LNCAP (cell line): ENCODE data around the gene SMOC2.

Source experiments
- TF ChIP-seq, protein P1 (sequence below): fragments of 450-650 bp; IDR thresholded peaks from 2 replicates; pipeline ENCODE4 v1.5.1; 2017; ENCODE audit warnings: mild to moderate bottlenecking

Gene SMOC2

DNA sequence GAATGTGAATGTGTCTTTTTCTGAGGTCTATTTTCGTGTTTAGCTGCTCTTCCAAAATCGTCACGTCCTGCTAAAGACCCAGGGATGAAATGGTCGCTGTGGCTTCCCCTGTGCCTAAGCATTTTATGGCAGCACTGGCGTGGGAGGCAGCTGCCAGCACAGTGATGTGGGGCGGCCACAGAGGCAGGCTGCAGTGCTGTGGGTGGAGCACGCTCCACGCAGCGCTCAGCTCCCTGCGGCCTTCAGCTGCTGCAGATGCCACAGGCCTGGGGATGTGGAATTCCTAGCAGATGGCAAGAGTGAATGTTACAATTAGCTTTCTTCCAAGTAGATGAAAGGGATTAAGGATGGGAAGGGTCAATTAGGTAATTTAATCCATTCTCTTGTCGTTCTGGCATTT lies 242.6 kb downstream of the SMOC2 start:
- TF ChIP-seq, protein P1, sequence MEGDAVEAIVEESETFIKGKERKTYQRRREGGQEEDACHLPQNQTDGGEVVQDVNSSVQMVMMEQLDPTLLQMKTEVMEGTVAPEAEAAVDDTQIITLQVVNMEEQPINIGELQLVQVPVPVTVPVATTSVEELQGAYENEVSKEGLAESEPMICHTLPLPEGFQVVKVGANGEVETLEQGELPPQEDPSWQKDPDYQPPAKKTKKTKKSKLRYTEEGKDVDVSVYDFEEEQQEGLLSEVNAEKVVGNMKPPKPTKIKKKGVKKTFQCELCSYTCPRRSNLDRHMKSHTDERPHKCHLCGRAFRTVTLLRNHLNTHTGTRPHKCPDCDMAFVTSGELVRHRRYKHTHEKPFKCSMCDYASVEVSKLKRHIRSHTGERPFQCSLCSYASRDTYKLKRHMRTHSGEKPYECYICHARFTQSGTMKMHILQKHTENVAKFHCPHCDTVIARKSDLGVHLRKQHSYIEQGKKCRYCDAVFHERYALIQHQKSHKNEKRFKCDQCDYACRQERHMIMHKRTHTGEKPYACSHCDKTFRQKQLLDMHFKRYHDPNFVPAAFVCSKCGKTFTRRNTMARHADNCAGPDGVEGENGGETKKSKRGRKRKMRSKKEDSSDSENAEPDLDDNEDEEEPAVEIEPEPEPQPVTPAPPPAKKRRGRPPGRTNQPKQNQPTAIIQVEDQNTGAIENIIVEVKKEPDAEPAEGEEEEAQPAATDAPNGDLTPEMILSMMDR: no peak

DNA sequence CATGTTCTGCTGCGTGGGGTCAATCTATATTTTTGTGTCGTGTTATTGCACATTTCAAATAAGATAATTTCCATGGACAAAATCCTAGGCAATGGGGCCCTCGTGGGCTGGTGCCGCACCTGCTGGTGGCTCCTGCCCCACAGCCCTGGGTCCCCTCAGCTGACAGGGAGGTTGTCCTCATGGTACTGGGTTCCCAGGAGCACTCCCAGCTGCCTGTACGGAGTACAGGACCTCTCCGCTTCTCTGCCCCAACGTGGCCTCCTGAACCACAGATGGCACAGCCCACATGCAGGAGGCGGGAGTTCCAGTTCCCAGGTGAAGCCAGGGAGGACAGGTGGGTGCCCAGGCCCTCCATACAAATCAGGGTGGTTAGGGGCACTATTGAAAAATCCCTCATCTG lies 243.5 kb downstream of the SMOC2 start:
- TF ChIP-seq, protein P1: no peak

DNA sequence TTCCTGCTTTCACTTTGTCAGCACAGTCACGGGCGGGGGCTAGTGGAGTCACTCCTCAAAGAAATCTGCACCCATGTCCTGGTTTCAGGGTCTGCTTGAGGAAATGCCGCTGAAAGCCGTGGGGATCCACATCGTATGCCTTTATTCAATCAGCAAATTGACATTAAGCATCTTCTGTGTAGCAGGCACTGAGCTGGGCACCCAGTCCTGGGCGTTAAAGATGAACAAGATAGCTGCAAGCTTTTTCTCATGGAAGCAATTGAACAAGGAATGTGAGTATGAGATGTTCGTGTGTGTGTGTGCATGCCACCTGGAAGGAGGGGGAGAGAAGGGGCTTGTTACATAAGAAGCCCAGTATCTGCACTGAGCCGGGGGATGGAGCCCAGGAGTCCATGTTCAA lies 243.9 kb downstream of the SMOC2 start:
- TF ChIP-seq, protein P1: no peak

DNA sequence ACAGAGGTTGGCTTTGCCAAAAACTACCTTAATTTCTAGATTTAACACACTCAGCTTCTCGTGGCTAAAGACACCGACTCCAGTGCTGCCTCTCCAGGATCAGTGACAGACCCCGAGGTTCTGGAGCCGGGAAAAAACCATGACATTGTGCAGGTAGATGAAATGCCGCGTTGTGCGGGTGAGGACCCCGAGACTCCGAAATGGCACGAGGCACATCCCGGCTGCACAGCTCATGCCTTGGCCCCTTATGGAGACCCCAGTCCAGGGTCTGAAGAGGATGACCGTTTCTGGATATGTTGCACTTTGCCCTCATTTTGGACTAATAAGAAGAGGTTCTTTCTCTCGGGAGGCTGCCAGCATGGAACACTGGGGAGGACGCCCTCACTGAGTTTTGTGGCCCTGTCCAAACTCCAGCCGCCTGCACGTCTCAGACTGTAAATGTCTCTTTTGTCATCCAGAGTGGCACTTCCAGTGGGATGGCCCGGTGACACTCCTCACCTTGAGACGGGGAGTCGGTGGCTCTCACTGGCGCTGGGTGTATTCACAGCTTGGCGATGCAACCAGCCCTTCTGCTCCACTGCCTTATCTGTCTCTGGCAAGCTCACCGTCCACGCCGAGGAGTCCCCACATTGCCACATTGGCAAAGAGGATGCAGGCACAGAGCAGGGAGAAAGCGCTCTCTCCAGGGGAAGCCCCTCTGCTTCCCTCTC lies 245.2 kb downstream of the SMOC2 start:
- TF ChIP-seq, protein P1: no peak

DNA sequence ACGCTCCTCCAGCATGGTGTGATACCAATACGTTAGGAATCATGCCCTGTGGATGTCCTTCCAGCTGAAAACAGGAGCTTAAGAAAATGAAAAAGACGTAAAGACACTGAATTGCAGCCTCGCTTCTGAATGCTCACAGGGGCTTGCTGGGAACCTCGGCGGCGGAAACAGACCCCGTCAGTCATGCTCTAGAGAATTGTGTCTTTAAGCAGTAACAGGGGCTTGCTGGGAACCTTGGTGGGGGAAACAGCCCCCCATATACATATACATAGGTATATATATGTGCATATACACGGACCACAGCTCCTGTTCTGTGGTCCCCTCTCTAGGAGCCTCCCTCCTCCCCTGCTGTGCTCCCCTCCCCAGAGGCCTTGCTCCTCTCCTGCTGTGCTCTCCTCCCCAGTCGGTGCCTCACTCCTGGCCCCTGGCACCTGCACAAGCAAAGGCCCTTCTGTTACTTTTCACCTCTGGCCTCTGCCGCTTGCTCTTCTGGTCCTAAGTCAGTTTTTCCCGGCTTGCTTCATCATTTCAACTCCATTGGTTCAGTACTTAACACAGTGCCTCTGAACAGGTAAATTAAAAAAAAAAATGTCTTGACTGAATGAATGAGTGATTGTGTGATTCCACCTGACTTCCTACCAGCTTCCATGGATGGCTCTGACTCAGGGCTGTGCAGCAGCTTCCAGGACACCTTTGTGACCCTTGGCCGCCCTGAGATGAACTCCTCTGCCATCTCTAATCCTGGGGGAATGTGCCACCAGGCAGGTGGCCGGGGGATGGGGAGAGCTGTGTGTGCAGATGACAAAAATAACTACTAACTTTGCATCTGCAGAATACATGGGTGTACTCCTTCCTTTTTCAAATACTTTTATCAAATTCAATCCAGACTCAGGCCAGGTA lies 246.1 kb downstream of the SMOC2 start:
- TF ChIP-seq, protein P1: no peak

DNA sequence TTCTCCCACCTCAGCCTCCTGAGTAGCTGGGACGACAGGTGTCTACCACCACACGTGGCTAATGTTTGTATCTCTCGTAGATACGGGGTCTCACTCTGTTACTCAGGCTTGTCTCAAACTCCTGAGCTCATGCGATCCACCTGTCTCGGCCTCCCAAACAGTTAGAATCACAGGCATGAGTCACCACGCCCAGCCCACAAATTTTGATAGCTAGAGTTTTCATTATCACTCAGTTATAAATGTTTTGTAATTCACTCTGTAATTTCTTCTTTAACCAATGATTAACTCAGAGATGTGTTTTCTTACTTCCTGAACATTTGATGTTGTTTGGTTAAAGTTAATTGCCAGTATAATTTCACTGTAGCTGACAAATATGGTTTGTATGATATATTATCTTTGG lies 249.3 kb downstream of the SMOC2 start:
- TF ChIP-seq, protein P1: no peak

DNA sequence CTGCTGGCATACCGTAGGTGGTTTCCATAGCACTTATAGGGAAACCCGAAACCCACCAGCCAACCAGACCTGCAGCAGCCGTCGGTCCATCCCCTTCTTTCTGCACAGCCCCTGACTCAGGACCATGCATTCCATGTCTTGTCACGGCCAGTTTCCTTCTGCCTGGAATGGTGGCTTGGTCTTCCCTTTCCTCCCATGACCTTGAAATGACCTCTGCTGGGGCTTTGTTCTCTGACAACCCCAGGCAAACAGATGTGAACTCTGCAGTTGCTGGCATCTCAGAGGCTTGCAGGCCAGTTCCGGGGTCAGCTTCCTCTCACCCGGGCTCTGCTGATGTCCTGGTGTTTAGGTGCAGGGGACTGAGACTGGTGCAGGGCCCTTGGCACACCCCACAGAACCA lies 250.8 kb downstream of the SMOC2 start:
- TF ChIP-seq, protein P1: no peak
